GM10248 (cell line): ENCODE data around the gene CAPNS2.

ENCODE experiments used
- CTCF ChIA-PET: fragments of 300-600 bp; sonication (Branson Sonifier 250); formaldehyde crosslinking; extraction: SDS; loops from one replicate; lab custom pipeline; 2021; ENCODE audit warnings: antibody characterized with exemption; lab: Yijun Ruan, JAX
- POLR2A ChIA-PET: fragments of 350-650 bp; sonication (Branson Sonifier 250); formaldehyde crosslinking; extraction: SDS; loops from one replicate; lab custom pipeline; 2020; ENCODE audit warnings: antibody characterized with exemption; lab: Yijun Ruan, JAX
- DNase-seq: peaks from one replicate; pipeline ENCODE4 v3.0.0; 2012; ENCODE audit errors: extremely low spot score
- TF ChIP-seq, protein P1 (sequence below): IDR thresholded peaks from 2 replicates; pipeline ENCODE4 v1.5.1; 2012; ENCODE audit warnings: mild to moderate bottlenecking, low read depth; ENCODE audit errors: extremely low read depth, missing control alignments, control extremely low read depth

CAPNS2 gene

GRCh38 chr16:55532227-55532626 lies 34.3 kb upstream of the CAPNS2 start:
- POLR2A ChIA-PET, result no interaction called here
- TF ChIP-seq, protein P1, sequence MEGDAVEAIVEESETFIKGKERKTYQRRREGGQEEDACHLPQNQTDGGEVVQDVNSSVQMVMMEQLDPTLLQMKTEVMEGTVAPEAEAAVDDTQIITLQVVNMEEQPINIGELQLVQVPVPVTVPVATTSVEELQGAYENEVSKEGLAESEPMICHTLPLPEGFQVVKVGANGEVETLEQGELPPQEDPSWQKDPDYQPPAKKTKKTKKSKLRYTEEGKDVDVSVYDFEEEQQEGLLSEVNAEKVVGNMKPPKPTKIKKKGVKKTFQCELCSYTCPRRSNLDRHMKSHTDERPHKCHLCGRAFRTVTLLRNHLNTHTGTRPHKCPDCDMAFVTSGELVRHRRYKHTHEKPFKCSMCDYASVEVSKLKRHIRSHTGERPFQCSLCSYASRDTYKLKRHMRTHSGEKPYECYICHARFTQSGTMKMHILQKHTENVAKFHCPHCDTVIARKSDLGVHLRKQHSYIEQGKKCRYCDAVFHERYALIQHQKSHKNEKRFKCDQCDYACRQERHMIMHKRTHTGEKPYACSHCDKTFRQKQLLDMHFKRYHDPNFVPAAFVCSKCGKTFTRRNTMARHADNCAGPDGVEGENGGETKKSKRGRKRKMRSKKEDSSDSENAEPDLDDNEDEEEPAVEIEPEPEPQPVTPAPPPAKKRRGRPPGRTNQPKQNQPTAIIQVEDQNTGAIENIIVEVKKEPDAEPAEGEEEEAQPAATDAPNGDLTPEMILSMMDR, result no peak
- CTCF ChIA-PET, result interaction anchor here (1.1 to 1.3 kb wide), 2 partner anchors 9 to 67 kb away, joined by 3 to 5 read pairs; no protein-coding TSS in a partner anchor
- no peak for DNase-seq

- TF ChIP-seq, protein P1, result no peak
- no peak for DNase-seq
- ChIA-PET CTCF (interaction anchor here (1.3 kb wide), 1 partner anchor 10 kb away, joined by 4 read pairs; no protein-coding TSS in a partner anchor), POLR2A (no interaction called here)
Observed at GRCh38 chr16:55534756-55535155, 31.7 kb upstream of the CAPNS2 start.

DNA sequence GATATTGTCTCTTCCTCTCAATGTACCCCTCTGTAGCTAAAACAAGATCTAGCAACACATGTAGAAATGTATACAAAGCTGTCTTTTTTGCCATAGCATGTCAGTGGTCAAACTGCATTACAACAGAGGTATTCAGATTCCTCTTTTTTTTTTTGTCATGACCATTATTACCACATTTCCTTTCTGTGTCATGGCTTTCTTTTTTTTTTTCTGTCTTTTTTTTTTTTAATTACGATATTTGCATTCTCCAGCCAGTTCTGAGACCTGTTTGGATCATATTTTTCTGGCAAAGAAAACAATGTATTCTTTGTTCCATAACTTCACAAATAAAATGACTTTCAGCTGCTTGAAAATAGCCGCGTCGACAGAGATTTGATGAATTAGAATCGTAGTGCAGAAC lies 27.4 kb upstream of the CAPNS2 start:
- CTCF ChIA-PET, result interaction anchor here (1.2 to 1.4 kb wide), 2 partner anchors 9 to 74 kb away, joined by 3 to 6 read pairs; no protein-coding TSS in a partner anchor
- POLR2A ChIA-PET, result no interaction called here
- TF ChIP-seq, protein P1, result no peak

DNA sequence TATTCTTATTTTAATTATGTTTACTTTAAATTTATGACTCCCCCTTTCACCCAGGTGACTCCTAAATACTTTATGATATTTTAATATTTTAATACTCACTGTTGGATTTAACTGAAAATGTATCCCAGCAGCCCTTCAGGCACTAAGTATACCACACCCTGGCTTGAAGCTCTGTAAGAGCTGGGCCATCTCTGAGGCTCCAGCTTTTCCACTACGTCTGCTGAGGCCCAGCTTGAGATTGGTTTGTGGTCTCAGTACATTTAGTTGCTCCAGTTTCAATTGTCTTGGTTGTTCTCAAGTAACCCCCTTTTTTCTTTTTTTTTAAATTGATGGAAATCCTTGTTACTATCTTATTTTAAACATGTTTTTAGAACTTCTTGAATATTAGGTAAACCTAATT lies 27.0 kb upstream of the CAPNS2 start:
- POLR2A ChIA-PET, result no interaction called here
- CTCF ChIA-PET, result interaction anchor here (1.2 to 1.4 kb wide), 2 partner anchors 9 to 75 kb away, joined by 3 to 6 read pairs; no protein-coding TSS in a partner anchor
- TF ChIP-seq, protein P1, result no peak
- no peak for DNase-seq

More for the DNA sequence above, 27.4 kb upstream of the CAPNS2 start:
- DNase-seq, result no peak

- ChIA-PET CTCF (no interaction called here), POLR2A (no interaction called here)
- no peak for DNase-seq
- TF ChIP-seq, protein P1, result no peak
Observed at GRCh38 chr16:55540221-55540620, 26.3 kb upstream of the CAPNS2 start.

DNA sequence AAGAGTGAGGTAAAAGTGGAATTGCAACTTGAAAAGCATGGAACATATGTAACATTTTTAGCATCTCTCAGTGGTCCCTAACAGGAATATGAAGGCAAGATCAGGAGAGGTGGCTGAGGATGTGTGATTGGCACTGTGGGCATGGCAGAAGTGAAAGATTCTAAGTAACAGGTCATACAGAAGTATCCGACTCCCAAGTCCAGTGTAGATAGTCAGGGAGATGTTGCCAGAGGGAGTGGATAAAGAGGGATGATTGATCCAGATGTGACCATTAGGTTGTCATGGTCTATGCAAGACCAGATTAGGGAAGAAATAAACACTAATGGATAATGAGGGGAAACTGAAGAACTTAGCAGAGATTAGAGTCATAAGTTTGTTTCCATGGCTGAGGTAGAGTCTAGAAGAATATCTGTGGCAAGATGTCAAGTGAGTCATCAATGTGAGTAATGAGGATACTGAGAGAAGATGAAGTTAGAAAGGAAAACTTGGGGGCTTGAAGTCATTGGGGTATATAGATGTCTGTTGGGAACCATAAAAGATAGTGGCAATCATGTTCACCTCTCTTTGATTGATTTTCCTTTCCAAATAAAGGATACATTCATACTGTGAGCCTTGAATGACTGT lies 23.9 kb upstream of the CAPNS2 start:
- no peak for DNase-seq
- CTCF ChIA-PET, result interaction anchor here (1.0 kb wide), 1 partner anchor 78 kb away, joined by 4 read pairs; no protein-coding TSS in a partner anchor
- POLR2A ChIA-PET, result no interaction called here
- TF ChIP-seq, protein P1, result no peak
